ENCODE results near the gene SATB2. TPM values are rescaled to one million over a fixed set of nuclear protein-coding genes. Genes with fewer than 3 reads are reported as not detected.

The SATB2 gene
- total RNA-seq, 1 donor from 2014 or later = 19.1 TPM

- no peak for TF ChIP-seq CTCF (conservative IDR thresholded peaks at IDR 0.05)
- H3K27ac Mint-ChIP-seq = no peak overlapping the region
- H3K36me3 Mint-ChIP-seq = peaks cover 4% of the 10 kb centered on the region
- H3K4me3 Mint-ChIP-seq = no peak overlapping the region
- peaks cover 8% of the 10 kb centered on the region for H3K27me3 Mint-ChIP-seq
- H3K9me3 Mint-ChIP-seq = no peaks in the 10 kb centered on the region
- no peak for DNase-seq (ENCODE audit: extremely low spot score, unreplicated experiment)
- no peaks in the 10 kb centered on the region for H3K4me1 Mint-ChIP-seq (ENCODE audit: unreplicated experiment)
These were observed 33.6 kb downstream of the SATB2 start for GRCh38 chr2:199424160-199424559.

GRCh38 chr2:199419428-199419827 lies 38.3 kb downstream of the SATB2 start:
- Mint-ChIP-seq H3K27ac (no peak overlapping the region), H3K4me3 (no peak overlapping the region), H3K4me1 (ENCODE audit: unreplicated experiment) (peaks cover 7% of the 10 kb centered on the region), H3K36me3 (peaks cover 8% of the 10 kb centered on the region), H3K9me3 (no peaks in the 10 kb centered on the region), H3K27me3 (peaks cover 8% of the 10 kb centered on the region)
- TF ChIP-seq CTCF (conservative IDR thresholded peaks at IDR 0.05) = no peak
- no peak for DNase-seq (ENCODE audit: extremely low spot score, unreplicated experiment)

- no peaks in the 10 kb centered on the region for H3K9me3 Mint-ChIP-seq
- H3K4me1 Mint-ChIP-seq (ENCODE audit: unreplicated experiment) = peaks cover 18% of the 10 kb centered on the region
These were observed 43.3 kb downstream of the SATB2 start for GRCh38 chr2:199414465-199414864.

GRCh38 chr2:199414001-199414400 lies 43.7 kb downstream of the SATB2 start:
- H3K36me3 Mint-ChIP-seq = peaks cover 4% of the 10 kb centered on the region
- H3K4me3 Mint-ChIP-seq = no peak overlapping the region
- TF ChIP-seq CTCF (conservative IDR thresholded peaks at IDR 0.05) = no peak
- H3K9me3 Mint-ChIP-seq = no peaks in the 10 kb centered on the region
- no peak overlapping the region for H3K27ac Mint-ChIP-seq
- H3K27me3 Mint-ChIP-seq = no peaks in the 10 kb centered on the region
- no peak for DNase-seq (ENCODE audit: extremely low spot score, unreplicated experiment)
- H3K4me1 Mint-ChIP-seq (ENCODE audit: unreplicated experiment) = peaks cover 18% of the 10 kb centered on the region

More at GRCh38 chr2:199414465-199414864, 43.3 kb downstream of the SATB2 start:
- Mint-ChIP-seq H3K4me3 (no peak overlapping the region), H3K27ac (no peak overlapping the region), H3K36me3 (peaks cover 4% of the 10 kb centered on the region), H3K27me3 (no peaks in the 10 kb centered on the region)
- DNase-seq (ENCODE audit: extremely low spot score, unreplicated experiment) = no peak
- TF ChIP-seq CTCF (conservative IDR thresholded peaks at IDR 0.05) = no peak

- H3K36me3 Mint-ChIP-seq = peaks cover 4% of the 10 kb centered on the region
- no peak for TF ChIP-seq CTCF (conservative IDR thresholded peaks at IDR 0.05)
- H3K27me3 Mint-ChIP-seq = no peaks in the 10 kb centered on the region
- no peaks in the 10 kb centered on the region for H3K9me3 Mint-ChIP-seq
- no peak for DNase-seq (ENCODE audit: extremely low spot score, unreplicated experiment)
- no peak overlapping the region for H3K27ac Mint-ChIP-seq
- H3K4me1 Mint-ChIP-seq (ENCODE audit: unreplicated experiment) = peaks cover 16% of the 10 kb centered on the region
- no peak overlapping the region for H3K4me3 Mint-ChIP-seq
These were observed 47.8 kb downstream of the SATB2 start for GRCh38 chr2:199409759-199410529.

Measured in type B pancreatic cell (in vitro differentiated cells).